Suppressor macrophage treated with lipopolysaccharide for 4 hours (primary cell): Measurements from ENCODE around the gene SYT1.

ENCODE experiments used
- DNase-seq: peaks from one replicate; pipeline ENCODE4 v3.0.0-alpha.2; 2020

SYT1 gene

DNA sequence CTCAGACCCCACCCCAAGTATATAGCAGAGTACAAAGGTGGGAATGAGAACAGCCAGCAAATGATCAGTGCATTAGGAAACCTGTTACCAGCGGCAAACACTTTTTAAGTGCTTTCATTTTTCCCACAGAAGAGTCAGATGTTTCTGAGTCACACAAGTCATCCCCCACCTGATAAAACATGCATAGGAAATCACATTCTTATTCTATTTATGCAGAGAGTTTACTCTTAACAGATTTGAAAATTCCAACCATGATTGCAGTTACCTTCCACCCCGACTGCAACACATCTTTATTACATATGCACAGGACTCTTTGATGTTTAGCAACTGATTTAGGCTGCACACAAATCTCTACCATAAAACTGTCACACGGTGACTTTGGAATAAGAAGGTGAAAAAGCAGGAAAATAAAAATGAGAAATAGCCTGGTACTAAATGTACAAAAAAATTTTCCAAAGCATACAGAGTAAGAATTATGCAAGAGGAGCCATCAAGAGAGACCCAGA, 589.8 kb downstream of the SYT1 start:
- DNase-seq, result no peak

DNA sequence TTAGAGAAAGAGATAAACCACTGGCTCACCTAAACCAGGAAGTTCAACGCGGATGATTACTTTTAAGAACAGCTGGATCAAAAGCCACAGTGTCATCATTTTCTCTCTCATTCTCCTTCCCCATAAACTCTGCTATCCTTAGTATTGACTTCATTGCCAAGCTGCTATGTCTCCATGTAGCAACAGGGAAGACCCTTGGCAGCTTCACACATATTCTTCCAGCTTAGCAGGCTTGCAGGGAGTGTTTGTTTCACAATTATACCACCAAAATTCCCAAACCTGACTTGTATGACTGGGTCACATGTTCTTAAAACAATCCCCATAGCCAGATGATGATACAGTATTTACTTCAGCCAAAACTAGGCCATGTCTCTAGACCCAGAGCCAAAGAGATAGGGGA, 590.7 kb downstream of the SYT1 start:
- DNase-seq, result no peak

DNA sequence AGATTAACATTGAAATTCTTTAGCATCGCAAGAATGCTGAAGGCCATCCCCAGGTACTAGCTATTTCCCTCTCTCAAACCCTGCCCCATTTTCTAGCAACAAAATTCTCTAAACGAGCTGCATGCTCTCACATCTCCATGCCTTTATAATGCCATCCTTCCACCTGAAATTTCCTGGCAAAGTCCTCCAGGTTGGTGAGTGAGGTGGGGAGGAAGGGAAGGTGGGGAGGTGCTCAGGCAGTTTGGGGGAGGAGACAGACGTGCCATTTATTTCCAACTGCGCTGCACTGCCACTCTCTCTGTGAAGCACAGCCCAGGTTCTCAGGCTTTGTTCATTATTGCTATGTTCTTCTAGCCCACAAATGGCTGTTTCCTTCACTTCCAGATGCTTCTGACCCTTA, 617.7 kb downstream of the SYT1 start:
- DNase-seq, result no peak

DNA sequence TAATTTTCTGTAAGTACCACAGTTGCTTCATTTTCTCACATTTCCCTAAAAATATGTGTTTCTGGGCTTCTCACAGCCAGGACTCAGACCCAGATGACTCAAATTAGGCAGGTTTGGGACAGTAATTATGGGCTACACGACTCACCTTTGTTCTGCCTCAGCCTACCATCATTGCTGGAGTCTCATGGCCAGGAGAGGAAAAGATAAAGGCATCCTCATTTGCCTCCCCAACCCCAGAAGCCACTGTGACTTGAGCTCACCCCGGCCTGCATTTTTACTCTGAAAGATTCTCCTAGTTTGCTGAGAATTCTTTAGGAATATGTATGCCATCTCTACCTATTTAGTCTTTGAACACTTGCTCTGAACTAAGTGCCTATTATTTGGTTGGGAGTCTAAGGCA, 618.3 kb downstream of the SYT1 start:
- no peak for DNase-seq

DNA sequence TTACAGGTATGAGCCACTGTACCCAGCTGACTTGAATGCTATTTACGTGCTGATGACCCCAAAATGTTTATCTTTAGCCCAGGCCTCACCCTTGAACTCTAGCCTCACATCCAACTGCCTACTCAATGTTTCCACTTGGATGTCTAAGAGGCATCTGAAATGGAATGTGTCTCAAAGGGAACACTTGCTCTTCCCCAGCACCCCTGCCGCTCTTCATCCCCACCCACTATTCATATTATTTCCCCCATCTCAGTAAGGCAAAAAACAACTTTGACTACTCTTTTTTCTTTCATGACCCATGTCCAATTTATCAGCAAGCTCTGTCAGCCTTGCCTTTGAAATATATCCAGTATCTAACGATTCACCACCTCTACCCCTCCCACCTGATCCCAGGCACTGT, 621.6 kb downstream of the SYT1 start:
- DNase-seq, result no peak

DNA sequence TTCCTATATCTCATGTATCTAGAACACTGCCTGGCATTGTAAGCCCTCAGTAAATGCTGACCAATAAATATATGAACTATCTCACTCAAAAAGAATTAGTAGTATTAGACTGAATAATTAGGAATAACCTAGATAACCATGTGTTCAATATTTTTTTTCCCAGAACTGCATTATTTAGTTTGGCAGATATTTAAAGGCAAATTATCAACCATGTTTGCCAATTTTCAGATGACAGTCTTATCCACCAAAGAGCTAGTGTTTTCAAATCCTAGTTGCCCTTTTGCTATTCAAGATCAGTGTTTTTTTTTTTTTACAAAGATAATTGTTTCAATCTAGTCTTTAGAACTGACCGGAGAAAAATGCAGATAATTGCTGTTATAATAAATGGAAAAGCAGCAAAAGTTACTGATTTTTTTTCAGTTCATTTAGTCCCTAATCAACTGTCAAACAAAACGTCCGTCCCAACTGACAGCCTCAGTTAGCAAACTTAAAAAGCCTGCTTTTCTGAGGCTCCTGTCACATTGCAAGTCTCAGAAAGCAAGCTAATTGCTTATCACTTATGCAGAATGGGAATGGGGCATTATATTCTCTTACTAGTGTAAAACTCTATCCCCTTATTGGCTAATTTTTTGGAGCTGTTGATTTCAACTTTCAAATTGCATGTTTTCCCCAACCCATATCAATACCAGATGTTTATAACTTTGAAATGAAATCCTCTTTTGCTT, 623.0 kb downstream of the SYT1 start:
- DNase-seq, result no peak
